OCI-LY3 (cell line): ENCODE data around the gene PTPRN2.
A peak's percentile ranks its signal among the peaks of the same experiment; 100 is the strongest.

ENCODE experiments used
- H2AFZ ChIP-seq: fragments of 200-600, 300-600 bp; shearing (Covaris generic); 2 replicates; pipeline ENCODE4 v1.6.0; 2014; ENCODE audit warnings: antibody characterized with exemption, low read depth, low read length
- H3K27ac ChIP-seq: fragments of 200-600, 300-600 bp; sonication (generic); 2 replicates; pipeline ENCODE4 v1.5.1; 2014; ENCODE audit warnings: mild to moderate bottlenecking, low read length, moderate library complexity, mixed read lengths
- H3K27me3 ChIP-seq: fragments of 200-600, 300-600 bp; sonication (generic); 2 replicates; pipeline ENCODE4 v1.6.1; 2014; ENCODE audit warnings: low read depth, low read length, mixed read lengths
- H3K36me3 ChIP-seq: fragments of 200-600, 300-600 bp; sonication (generic); replicated peaks from 2 replicates; pipeline ENCODE3; 2014; ENCODE audit warnings: low read depth, low read length, mixed read lengths
- H3K4me1 ChIP-seq: fragments of 300-600, 200-600 bp; sonication (generic); 2 replicates; pipeline ENCODE4 v1.6.1; 2014; ENCODE audit warnings: low read length, mixed read lengths
- H3K4me2 ChIP-seq: fragments of 200-600, 300-600 bp; sonication (generic); 2 replicates; pipeline ENCODE4 v1.6.1; 2014; ENCODE audit warnings: low read length, mixed read lengths
- H3K4me3 ChIP-seq: fragments of 300-600, 200-600 bp; sonication (generic); 2 replicates; pipeline ENCODE4 v1.5.1; 2014; ENCODE audit warnings: antibody characterized with exemption, mild to moderate bottlenecking, low read length, moderate library complexity
- H3K79me2 ChIP-seq: fragments of 300-600, 200-600 bp; shearing (Covaris generic); 2 replicates; pipeline ENCODE4 v1.6.1; 2014; ENCODE audit warnings: mild to moderate bottlenecking, low read length, mixed read lengths
- H3K9ac ChIP-seq: fragments of 300-600, 200-600 bp; shearing (Covaris generic); 2 replicates; pipeline ENCODE4 v1.6.0; 2014; ENCODE audit warnings: mild to moderate bottlenecking, low read length, moderate library complexity
- H3K9me3 ChIP-seq: fragments of 200-600, 300-600 bp; shearing (Covaris generic); 2 replicates; pipeline ENCODE4 v1.6.1; 2014; ENCODE audit warnings: low read length, mixed read lengths; ENCODE audit not compliant: insufficient read depth
- H4K20me1 ChIP-seq: fragments of 200-600, 300-600 bp; sonication (generic); 2 replicates; pipeline ENCODE4 v1.6.1; 2016; ENCODE audit warnings: low read length, mixed read lengths; ENCODE audit not compliant: insufficient read depth
- EZH2phosphoT487 ChIP-seq: fragments of 200-600 bp; shearing (Covaris generic); IDR thresholded peaks from 2 replicates; pipeline ENCODE4 v1.6.1; 2018; ENCODE audit warnings: antibody characterized with exemption, mixed run types, low read depth
- TF ChIP-seq, protein P1 (sequence below): fragments of 200-600, 300-600 bp; sonication (generic); IDR thresholded peaks from 2 replicates; pipeline ENCODE4 v1.5.1; 2014; ENCODE audit warnings: antibody characterized with exemption, low read length, low read depth

Gene PTPRN2

GRCh38 chr7:158543840-158544239 is 43.8 kb downstream of the PTPRN2 start:
- no peak for TF ChIP-seq EZH2phosphoT487
- TF ChIP-seq, protein P1, sequence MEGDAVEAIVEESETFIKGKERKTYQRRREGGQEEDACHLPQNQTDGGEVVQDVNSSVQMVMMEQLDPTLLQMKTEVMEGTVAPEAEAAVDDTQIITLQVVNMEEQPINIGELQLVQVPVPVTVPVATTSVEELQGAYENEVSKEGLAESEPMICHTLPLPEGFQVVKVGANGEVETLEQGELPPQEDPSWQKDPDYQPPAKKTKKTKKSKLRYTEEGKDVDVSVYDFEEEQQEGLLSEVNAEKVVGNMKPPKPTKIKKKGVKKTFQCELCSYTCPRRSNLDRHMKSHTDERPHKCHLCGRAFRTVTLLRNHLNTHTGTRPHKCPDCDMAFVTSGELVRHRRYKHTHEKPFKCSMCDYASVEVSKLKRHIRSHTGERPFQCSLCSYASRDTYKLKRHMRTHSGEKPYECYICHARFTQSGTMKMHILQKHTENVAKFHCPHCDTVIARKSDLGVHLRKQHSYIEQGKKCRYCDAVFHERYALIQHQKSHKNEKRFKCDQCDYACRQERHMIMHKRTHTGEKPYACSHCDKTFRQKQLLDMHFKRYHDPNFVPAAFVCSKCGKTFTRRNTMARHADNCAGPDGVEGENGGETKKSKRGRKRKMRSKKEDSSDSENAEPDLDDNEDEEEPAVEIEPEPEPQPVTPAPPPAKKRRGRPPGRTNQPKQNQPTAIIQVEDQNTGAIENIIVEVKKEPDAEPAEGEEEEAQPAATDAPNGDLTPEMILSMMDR: no peak
- no peak overlapping the region for H3K4me3 ChIP-seq
- H3K4me1 ChIP-seq: peaks cover 8% of the 10 kb centered on the region
- no peaks in the 10 kb centered on the region for H3K27me3 ChIP-seq
- H3K36me3 ChIP-seq: no peaks in the 10 kb centered on the region
- no peak overlapping the region for H2AFZ ChIP-seq
- H3K9ac ChIP-seq: no peak overlapping the region
- H3K27ac ChIP-seq: no peak overlapping the region
- H3K9me3 ChIP-seq: peaks cover 7% of the 10 kb centered on the region; the same call in 1 of the 2 replicates
- no peaks in the 10 kb centered on the region for H3K79me2 ChIP-seq
- H3K4me2 ChIP-seq: no peak overlapping the region
- H4K20me1 ChIP-seq: no peaks in the 10 kb centered on the region

- Histone ChIP-seq H3K9ac (no peak overlapping the region), H3K9me3 (peaks cover 7% of the 10 kb centered on the region; the same call in 1 of the 2 replicates), H3K4me3 (no peak overlapping the region), H3K4me1 (peaks cover 8% of the 10 kb centered on the region), H4K20me1 (no peaks in the 10 kb centered on the region), H3K27ac (no peak overlapping the region), H2AFZ (no peak overlapping the region), H3K36me3 (no peaks in the 10 kb centered on the region), H3K4me2 (no peak overlapping the region), H3K27me3 (no peaks in the 10 kb centered on the region), H3K79me2 (no peaks in the 10 kb centered on the region)
- no peak for TF ChIP-seq EZH2phosphoT487
- TF ChIP-seq, protein P1: no peak
These were observed 44.7 kb downstream of the PTPRN2 start for GRCh38 chr7:158542651-158543566.

- peaks cover 8% of the 10 kb centered on the region for H3K4me1 ChIP-seq
- H3K9me3 ChIP-seq: peaks cover 7% of the 10 kb centered on the region; the same call in 1 of the 2 replicates
- H3K27me3 ChIP-seq: no peaks in the 10 kb centered on the region
- H4K20me1 ChIP-seq: no peaks in the 10 kb centered on the region
- H3K79me2 ChIP-seq: no peaks in the 10 kb centered on the region
- peak overlapping the region; percentile 24; the same call in 1 of the 2 replicates for H3K9ac ChIP-seq
- peak overlapping the region; percentile 39 for H3K4me3 ChIP-seq
- TF ChIP-seq, protein P1: no peak
- TF ChIP-seq EZH2phosphoT487: no peak
- H3K27ac ChIP-seq: no peak overlapping the region
- peak overlapping the region; percentile 71 for H3K4me2 ChIP-seq
- H2AFZ ChIP-seq: peak overlapping the region; percentile 83
- H3K36me3 ChIP-seq: no peaks in the 10 kb centered on the region
These were observed 46.1 kb downstream of the PTPRN2 start for GRCh38 chr7:158541346-158542010.

GRCh38 chr7:158539711-158540146 is 47.9 kb downstream of the PTPRN2 start:
- H4K20me1 ChIP-seq: no peaks in the 10 kb centered on the region
- H3K36me3 ChIP-seq: no peaks in the 10 kb centered on the region
- no peak overlapping the region for H3K4me2 ChIP-seq
- no peak overlapping the region for H3K27ac ChIP-seq
- H3K9me3 ChIP-seq: peaks cover 7% of the 10 kb centered on the region; the same call in 1 of the 2 replicates
- no peak overlapping the region for H3K9ac ChIP-seq
- H2AFZ ChIP-seq: no peak overlapping the region
- H3K79me2 ChIP-seq: no peaks in the 10 kb centered on the region
- TF ChIP-seq, protein P1: no peak
- no peak for TF ChIP-seq EZH2phosphoT487
- peaks cover 8% of the 10 kb centered on the region for H3K4me1 ChIP-seq
- no peaks in the 10 kb centered on the region for H3K27me3 ChIP-seq
- H3K4me3 ChIP-seq: no peak overlapping the region
